ENCODE results near the gene COL20A1. TPM values are rescaled to one million over a fixed set of nuclear protein-coding genes. Genes with fewer than 3 reads are reported as not detected.

COL20A1 gene
- total RNA-seq (not detected), polyA plus RNA-seq (ENCODE audit: insufficient read depth, low read depth, low replicate concordance) (0.58 TPM)
- long read RNA-seq, donor 1 = 0 reads
- long read RNA-seq, donor 2 = 0 reads
- long read RNA-seq, donor 3 = 0 reads
- long read RNA-seq, donor 4 = 0 reads
- long read RNA-seq, donor 5 = 0 reads
- long read RNA-seq, donor 6 = 0 reads
- long read RNA-seq, donor 7 = 0 reads
- long read RNA-seq, donor 8 = 0 reads
- long read RNA-seq, donor 9 = 0 reads
- long read RNA-seq, donor 10 = 0 reads

- Histone ChIP-seq H3K9ac (ENCODE audit: low read length in 3 of 3) (no peak within 1 kb of the TSS), H3K4me1 (ENCODE audit: control insufficient read depth in 2 of 3, insufficient read depth in 2 of 3, low read depth in 1 of 3, low read length in 3 of 3) (peaks cover 0 to 3% (median 0%) of the 10 kb centered on the region in 3 donors), H3K27ac (ENCODE audit: low read depth in 2 of 2, low read length in 2 of 2) (no peak within 1 kb of the TSS), H3K36me3 (ENCODE audit: control insufficient read depth in 2 of 3, insufficient read depth in 3 of 3, low read length in 3 of 3) (no peaks in the 10 kb centered on the region), H3K4me3 (ENCODE audit: low read length in 3 of 3) (no peak within 1 kb of the TSS), H3K9me3 (ENCODE audit: control insufficient read depth in 2 of 3, insufficient read depth in 1 of 3, low read length in 3 of 3) (no peaks in the 10 kb centered on the region), H3K27me3 (ENCODE audit: control insufficient read depth, insufficient read depth, low read length) (peaks cover 3% of the 10 kb centered on the region)
- DNase-seq (no peak), FAIRE-seq (no peak)
- intact Hi-C loops (cut with DNase I) = no loop called here
- TF ChIP-seq CTCF (IDR thresholded peaks at IDR 0.05; ENCODE audit: borderline replicate concordance, extremely low read depth, insufficient read depth) = no peak
Observed at GRCh38 chr20:63292904-63293303, at the start of gene COL20A1. Gene COL20A1 (plus strand): TSS chr20:63293186. CDS start chr20:63295108, 1,922 bp downstream.

DNA sequence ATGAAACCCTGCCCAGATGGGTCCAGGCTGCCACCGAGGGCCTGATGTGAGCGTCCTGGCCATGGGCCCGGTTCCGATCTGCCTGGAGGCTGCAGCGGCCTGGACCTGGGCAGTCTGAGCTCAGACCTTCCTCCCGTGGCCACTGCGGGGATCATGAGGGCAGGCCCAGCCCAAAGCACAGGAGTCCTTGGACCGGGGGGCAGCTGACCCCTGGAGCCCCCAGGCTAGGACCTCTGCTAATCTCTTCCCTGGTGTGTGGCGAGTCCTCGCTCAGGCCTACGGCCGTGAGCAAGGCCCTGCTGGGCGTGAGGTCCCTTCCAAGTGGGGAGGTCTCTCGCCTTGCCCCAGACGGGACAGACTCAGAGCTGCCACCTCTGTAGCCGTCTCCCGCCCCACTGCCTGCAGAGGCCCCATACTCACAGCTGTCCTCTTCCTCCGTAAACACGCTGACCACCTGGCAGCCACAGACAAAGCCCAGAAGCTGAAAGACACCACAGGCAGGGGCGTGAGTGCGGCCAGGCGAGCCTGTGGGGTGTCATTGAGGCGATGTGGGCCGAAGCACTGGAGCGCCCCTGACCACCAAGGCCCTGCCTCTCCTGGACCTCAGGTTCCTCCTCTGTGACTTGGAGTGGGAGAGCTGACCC lies 49.3 kb upstream of the COL20A1 start:
- Histone ChIP-seq H3K27ac (ENCODE audit: low read depth in 2 of 2, low read length in 2 of 2) (no peak overlapping the region), H3K9ac (ENCODE audit: low read length in 3 of 3) (no peak overlapping the region), H3K9me3 (ENCODE audit: control insufficient read depth in 2 of 3, insufficient read depth in 1 of 3, low read length in 3 of 3) (no peaks in the 10 kb centered on the region), H3K4me3 (ENCODE audit: low read length in 3 of 3) (no peak overlapping the region), H3K4me1 (ENCODE audit: control insufficient read depth in 2 of 3, insufficient read depth in 2 of 3, low read depth in 1 of 3, low read length in 3 of 3) (peaks cover 0 to 16% (median 2%) of the 10 kb centered on the region in 3 donors), H3K27me3 (ENCODE audit: control insufficient read depth, insufficient read depth, low read length) (no peaks in the 10 kb centered on the region), H3K36me3 (ENCODE audit: control insufficient read depth in 2 of 3, insufficient read depth in 3 of 3, low read length in 3 of 3) (no peaks in the 10 kb centered on the region)
- FAIRE-seq = no peak
- DNase-seq = no peak
- no peak for TF ChIP-seq CTCF (IDR thresholded peaks at IDR 0.05; ENCODE audit: borderline replicate concordance, extremely low read depth, insufficient read depth)
- intact Hi-C loops (cut with DNase I) = no loop called here

DNA sequence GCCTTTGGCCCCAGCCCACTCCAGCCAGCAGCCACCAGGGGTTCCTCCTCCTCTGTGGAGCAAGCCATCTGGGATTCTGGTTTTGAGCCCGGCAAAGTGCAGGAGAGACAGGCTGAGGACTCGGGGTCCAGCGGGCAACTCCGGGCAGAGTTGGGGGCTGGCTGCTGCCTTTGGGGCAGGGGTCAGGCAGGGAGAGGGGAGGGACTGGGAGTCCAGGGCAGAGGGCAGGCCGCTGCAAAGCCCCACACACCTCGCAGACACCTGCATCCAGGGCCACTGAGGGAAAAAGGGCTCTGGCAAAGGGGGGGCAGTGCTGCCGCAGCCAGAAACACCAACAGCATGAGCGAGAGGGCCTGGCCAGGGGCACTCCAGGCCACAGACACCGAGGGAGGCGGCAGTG lies 48.5 kb upstream of the COL20A1 start:
- intact Hi-C loops (cut with DNase I) = no loop called here
- Histone ChIP-seq H3K4me1 (ENCODE audit: control insufficient read depth in 2 of 3, insufficient read depth in 2 of 3, low read depth in 1 of 3, low read length in 3 of 3) (peaks cover 0 to 17% (median 2%) of the 10 kb centered on the region in 3 donors), H3K36me3 (ENCODE audit: control insufficient read depth in 2 of 3, insufficient read depth in 3 of 3, low read length in 3 of 3) (no peaks in the 10 kb centered on the region), H3K4me3 (ENCODE audit: low read length in 3 of 3) (no peak overlapping the region), H3K9ac (ENCODE audit: low read length in 3 of 3) (no peak overlapping the region), H3K9me3 (ENCODE audit: control insufficient read depth in 2 of 3, insufficient read depth in 1 of 3, low read length in 3 of 3) (no peaks in the 10 kb centered on the region), H3K27me3 (ENCODE audit: control insufficient read depth, insufficient read depth, low read length) (no peaks in the 10 kb centered on the region), H3K27ac (ENCODE audit: low read depth in 2 of 2, low read length in 2 of 2) (no peak overlapping the region)
- TF ChIP-seq CTCF (IDR thresholded peaks at IDR 0.05; ENCODE audit: borderline replicate concordance, extremely low read depth, insufficient read depth) = no peak
- DNase-seq (peak in 1 of 5 donors; percentile 47), FAIRE-seq (no peak)
